SHP77 treated with DMSO at 0.1 percent for 48 hours (cell line): ENCODE data around the gene UBE3A.

Source experiments
- DNase-seq: peaks from one replicate; lab custom pipeline; 2025; lab: John Stamatoyannopoulos, UW

The UBE3A gene

GRCh38 chr15:25331404-25331803, 107.4 kb downstream of the UBE3A start:
- DNase-seq = no peak

DNA sequence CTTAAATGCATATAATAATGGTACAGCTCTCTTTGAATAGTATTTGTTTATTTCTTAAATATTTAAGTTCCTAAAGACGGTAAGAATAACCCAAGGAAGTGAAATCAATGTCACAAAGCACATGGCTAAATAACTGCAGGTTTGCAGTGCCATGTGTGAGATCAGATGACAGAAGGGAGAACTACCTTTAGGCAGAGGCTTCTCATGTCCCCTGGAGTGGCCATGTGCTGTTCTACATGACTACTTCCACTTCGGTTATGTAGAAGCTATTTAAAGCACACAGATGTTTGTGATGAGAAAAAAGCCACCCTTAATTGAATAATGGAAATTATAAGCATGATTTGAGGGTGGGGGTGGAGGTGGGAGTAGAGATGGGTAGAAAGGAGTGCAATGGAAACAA, 109.1 kb downstream of the UBE3A start:
- DNase-seq = no peak

GRCh38 chr15:25327686-25328085, 111.1 kb downstream of the UBE3A start:
- no peak for DNase-seq

DNA sequence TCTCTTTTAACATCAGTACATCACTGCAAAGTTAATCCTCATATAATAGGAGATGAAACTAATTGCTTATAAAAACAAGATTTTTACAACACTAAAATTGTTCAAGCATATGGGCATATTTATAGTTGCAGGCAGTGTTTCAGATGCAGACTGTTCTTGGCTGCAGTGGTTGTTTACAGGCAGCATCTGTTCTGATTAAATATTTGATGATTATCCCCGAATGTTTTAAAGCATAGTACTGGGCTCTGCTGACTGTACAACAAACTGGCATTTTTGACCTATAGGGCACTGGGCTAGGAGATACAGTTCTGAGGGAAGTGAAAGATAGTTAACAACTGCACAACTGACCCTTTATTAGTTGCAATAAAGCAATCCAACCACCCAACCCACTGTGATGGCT, 113.6 kb downstream of the UBE3A start:
- no peak for DNase-seq

DNA sequence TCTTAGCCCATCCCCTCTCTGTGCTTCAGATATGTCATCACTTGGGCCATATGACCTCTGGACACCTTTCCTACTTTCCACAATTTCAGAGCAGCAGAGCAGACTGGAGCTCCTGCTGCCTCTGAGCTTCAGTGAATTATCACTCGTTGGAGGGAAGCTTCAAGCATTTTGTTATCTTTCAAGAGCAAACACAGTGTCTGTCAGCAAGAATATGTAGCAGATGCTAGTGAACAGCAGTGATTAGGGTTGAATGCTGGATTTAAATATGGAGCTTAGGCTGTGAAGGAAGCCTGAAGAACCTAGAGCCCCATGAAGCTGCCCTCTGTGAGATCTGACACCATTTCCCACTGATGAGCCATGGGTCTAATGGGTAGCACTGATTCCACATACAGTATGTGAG, 115.4 kb downstream of the UBE3A start:
- no peak for DNase-seq

DNA sequence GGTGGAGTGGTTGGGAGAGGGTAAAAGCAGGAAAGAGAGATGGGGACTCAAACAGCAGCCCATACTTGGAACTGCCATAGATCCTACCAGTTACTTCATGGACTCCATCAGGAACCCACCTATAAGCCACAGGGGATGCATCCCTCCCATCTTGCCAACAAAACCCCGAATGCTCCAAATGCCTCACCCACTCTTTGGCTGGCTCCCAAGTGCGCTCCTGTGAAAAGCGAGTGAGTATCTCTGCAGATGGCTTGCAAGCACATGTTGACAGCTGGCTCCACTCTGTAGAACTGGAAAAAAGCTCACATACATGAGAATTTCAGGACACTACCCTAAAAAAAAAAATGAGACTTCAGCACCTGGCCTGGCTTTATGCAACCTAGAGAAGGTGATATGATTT, 151.0 kb downstream of the UBE3A start:
- no peak for DNase-seq
